GM12891 (cell line): ENCODE data around the gene AFDN.

Experiments used
- POLR2A ChIP-seq: IDR thresholded peaks from 2 replicates; pipeline ENCODE4 v1.6.1; 2011; ENCODE audit warnings: low read depth, low read length, control low read depth
- SPI1 ChIP-seq: IDR thresholded peaks from 2 replicates; pipeline ENCODE4 v1.6.1; 2011; ENCODE audit warnings: low read depth, low read length, control low read depth

DNA sequence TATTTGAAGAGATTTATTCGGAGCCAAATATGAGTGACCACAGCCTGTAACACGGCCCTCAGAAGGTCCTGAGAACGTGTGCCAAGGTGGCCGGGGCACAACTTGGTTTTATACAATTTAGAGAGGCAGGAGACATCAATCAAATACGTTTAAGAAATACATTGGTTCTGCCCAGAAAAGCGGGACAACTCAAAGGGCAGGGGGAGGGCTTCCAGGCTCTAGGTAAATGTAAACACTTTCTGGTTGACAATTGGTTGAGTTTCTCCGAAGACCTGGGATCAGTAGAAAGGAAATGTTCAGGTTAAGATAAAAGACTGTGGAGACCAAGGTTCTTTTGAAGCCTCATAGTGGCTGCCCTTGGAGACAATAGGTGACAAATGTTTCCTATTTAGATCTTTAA lies 151.9 kb downstream of the AFDN start:
- TF ChIP-seq POLR2A, result no peak
- no peak for TF ChIP-seq SPI1
